PC-3 (cell line): Measurements from ENCODE around the gene AVL9. TPM values are rescaled to one million over a fixed set of nuclear protein-coding genes. Genes with fewer than 3 reads are reported as not detected.
"Not testable (repeated sequence)": the region's sequence is repeated elsewhere in the genome, so short reads cannot be mapped to it uniquely, and the experiment has no call there.

Experiments
- ATAC-seq: fragments of 200-7000 bp; cut with Tn5 transposase; 2 replicates; pipeline ENCODE4 v1.9.1; 2020; ENCODE audit warnings: mild to moderate bottlenecking, moderate library complexity
- BruUV-seq: library from RNA; stranded (reverse); fragments of 400-500 nt; replicated peaks from 2 replicates; lab custom pipeline; 2021; lab: Mats Ljungman, UMichigan
- CTCF ChIA-PET: fragments of 300-600 bp; sonication (Branson Sonifier 250); formaldehyde crosslinking; loops from one replicate; lab custom pipeline; 2022; ENCODE audit warnings: antibody characterized with exemption; lab: Charles Lee
- POLR2A ChIA-PET: fragments of 300-600 bp; sonication (Branson Sonifier 250); formaldehyde crosslinking; loops from one replicate; lab custom pipeline; 2022; ENCODE audit warnings: antibody characterized with exemption; ENCODE audit not compliant: unreplicated experiment; lab: Charles Lee
- DNase-seq: peaks from one replicate; pipeline ENCODE4 v3.0.0-alpha.2; 2015
- H2AFZ ChIP-seq: fragments of 300-600 bp; sonication (generic); 2 replicates; pipeline ENCODE4 v1.6.0; 2016; ENCODE audit warnings: antibody characterized with exemption, low read length
- H3F3A ChIP-seq: fragments of 300-600 bp; sonication (generic); one replicate; pipeline ENCODE4 v1.6.0; 2017; ENCODE audit warnings: antibody characterized with exemption, low read length, control low read depth, mild to moderate bottlenecking; ENCODE audit not compliant: unreplicated experiment
- H3K27ac ChIP-seq: fragments of 300-600 bp; sonication (generic); 2 replicates; pipeline ENCODE4 v1.5.1; 2016; ENCODE audit warnings: mild to moderate bottlenecking, low read length
- H3K27me3 ChIP-seq: fragments of 300-600 bp; sonication (generic); 2 replicates; pipeline ENCODE4 v1.6.1; 2016; ENCODE audit warnings: low read length, mixed read lengths
- H3K36me3 ChIP-seq: fragments of 300-600 bp; sonication (generic); 2 replicates; pipeline ENCODE4 v1.6.1; 2016; ENCODE audit warnings: low read depth, mixed run types, low read length, mixed read lengths
- H3K4me1 ChIP-seq: fragments of 300-600 bp; sonication (generic); 2 replicates; pipeline ENCODE4 v1.5.1; 2016; ENCODE audit warnings: low read length; ENCODE audit not compliant: insufficient read depth
- H3K4me2 ChIP-seq: fragments of 300-600 bp; sonication (generic); 2 replicates; pipeline ENCODE4 v1.6.0; 2016; ENCODE audit warnings: low read length
- H3K4me3 ChIP-seq: fragments of 300-600 bp; sonication (generic); 2 replicates; pipeline ENCODE4 v1.5.1; 2016; ENCODE audit warnings: mild to moderate bottlenecking, low read length, mixed read lengths
- H3K79me2 ChIP-seq: fragments of 300-600 bp; sonication (generic); 2 replicates; pipeline ENCODE4 v1.6.1; 2017; ENCODE audit warnings: low read length, mixed read lengths
- H3K9ac ChIP-seq: fragments of 300-600 bp; sonication (generic); 2 replicates; pipeline ENCODE4 v1.6.0; 2016; ENCODE audit warnings: mild to moderate bottlenecking, low read length
- H3K9me2 ChIP-seq: fragments of 300-600 bp; sonication (generic); replicated peaks from 2 replicates; pipeline ENCODE4 v1.6.1; 2016; ENCODE audit warnings: mixed run types, low read length, mixed read lengths
- H3K9me3 ChIP-seq: fragments of 300-600 bp; sonication (generic); 2 replicates; pipeline ENCODE4 v1.6.1; 2016; ENCODE audit warnings: low read length, mixed read lengths
- H4K20me1 ChIP-seq: fragments of 300-600 bp; sonication (generic); 2 replicates; pipeline ENCODE4 v1.6.1; 2016; ENCODE audit warnings: low read length, mixed read lengths
- CTCF ChIP-seq: fragments of 300-600 bp; sonication (generic); conservative IDR thresholded peaks from 2 replicates; pipeline ENCODE4 v1.5.1; 2017; ENCODE audit warnings: antibody characterized with exemption, low read depth, mild to moderate bottlenecking, low read length
- EZH2 ChIP-seq: fragments of 300-600 bp; sonication (generic); IDR thresholded peaks from one replicate; pipeline ENCODE4 v1.6.1; 2017; ENCODE audit warnings: antibody characterized with exemption, mild to moderate bottlenecking, low read length; ENCODE audit not compliant: unreplicated experiment
- EZH2phosphoT487 ChIP-seq: fragments of 300-600 bp; sonication (generic); IDR thresholded peaks from 2 replicates; pipeline ENCODE4 v1.6.1; 2018; ENCODE audit warnings: mild to moderate bottlenecking, antibody characterized with exemption, low read length, borderline replicate concordance
- intact Hi-C: fragments of 100-400 bp; cut with micrococcal nuclease; formaldehyde crosslinking; loops from 2 replicates; pipeline ENCODE4 v1.9.0; 2023
- total RNA-seq: library from RNA; depleted of rRNA; stranded (reverse); fragments of >200 nt; gene quantifications from 2 replicates; pipeline ENCODE4 v1.2.3, GENCODE V29; 2014

Gene AVL9
- total RNA-seq, 1 experiment from 2014 or later, result 13.2 TPM

GRCh38 chr7:32470004-32470403, 25.3 kb upstream of the AVL9 start:
- H3K4me1 ChIP-seq, H3K27me3 ChIP-seq, H3K79me2 ChIP-seq, BruUV-seq, H3K36me3 ChIP-seq, ATAC-seq, H3K4me2 ChIP-seq, H3K27ac ChIP-seq, DNase-seq, H4K20me1 ChIP-seq, CTCF ChIA-PET, H3K9me3 ChIP-seq, H2AFZ ChIP-seq, H3F3A ChIP-seq, H3K9me2 ChIP-seq, POLR2A ChIA-PET, H3K9ac ChIP-seq, intact Hi-C loops, H3K4me3 ChIP-seq: not testable (repeated sequence)

GRCh38 chr7:32470871-32471270, 24.4 kb upstream of the AVL9 start:
- no peaks in the 10 kb centered on the region for H3K79me2 ChIP-seq
- no peak overlapping the region for H2AFZ ChIP-seq
- no peaks in the 10 kb centered on the region for H3K9me2 ChIP-seq
- POLR2A ChIA-PET, result no interaction called here
- no TSS peak for BruUV-seq
- CTCF ChIA-PET, result no interaction called here
- no peaks in the 10 kb centered on the region for H4K20me1 ChIP-seq
- H3K4me1 ChIP-seq, result no peaks in the 10 kb centered on the region
- no peak overlapping the region for H3K27ac ChIP-seq
- TF ChIP-seq EZH2phosphoT487 (no peak), CTCF (no peak), EZH2 (no peak)
- no peak overlapping the region for H3K4me3 ChIP-seq
- no peak overlapping the region for H3K9ac ChIP-seq
- intact Hi-C loops, result no loop called here
- no peaks in the 10 kb centered on the region for H3F3A ChIP-seq
- H3K4me2 ChIP-seq, result no peak overlapping the region
- H3K27me3 ChIP-seq, result peaks cover 6% of the 10 kb centered on the region
- ATAC-seq, result no peak
- H3K36me3 ChIP-seq, result no peaks in the 10 kb centered on the region
- DNase-seq, result no peak
- no peaks in the 10 kb centered on the region for H3K9me3 ChIP-seq

DNA sequence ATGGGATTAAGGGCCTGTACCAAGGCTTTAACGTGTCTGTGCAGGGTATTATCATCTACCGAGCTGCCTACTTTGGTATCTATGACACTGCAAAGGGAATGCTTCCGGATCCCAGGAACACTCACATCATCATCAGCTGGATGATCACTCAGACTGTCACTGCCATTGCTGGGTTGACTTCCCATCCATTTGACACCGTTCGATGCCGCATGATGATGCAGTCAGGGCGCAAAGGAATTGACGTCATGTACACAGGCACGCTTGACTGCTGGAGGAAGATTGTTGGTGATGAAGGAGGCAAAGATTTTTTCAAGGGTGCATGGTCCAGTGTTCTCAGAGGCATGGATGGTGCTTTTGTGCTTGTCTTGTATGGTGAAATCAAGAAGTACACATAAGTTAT, 23.3 kb upstream of the AVL9 start:
- ChIA-PET POLR2A (no interaction called here), CTCF (no interaction called here)
- Histone ChIP-seq H3K27ac (no peak overlapping the region), H3K36me3 (no peaks in the 10 kb centered on the region), H3K27me3 (peaks cover 6% of the 10 kb centered on the region), H3K79me2 (no peaks in the 10 kb centered on the region), H3K4me3 (no peak overlapping the region), H3K4me2 (no peak overlapping the region), H3K4me1 (peaks cover 3% of the 10 kb centered on the region), H3F3A (no peaks in the 10 kb centered on the region), H3K9me2 (no peaks in the 10 kb centered on the region), H4K20me1 (no peaks in the 10 kb centered on the region), H3K9ac (no peak overlapping the region), H3K9me3 (no peaks in the 10 kb centered on the region), H2AFZ (no peak overlapping the region)
- no TSS peak for BruUV-seq
- intact Hi-C loops, result no loop called here
- ATAC-seq, result no peak
- DNase-seq, result no peak
- TF ChIP-seq CTCF, result no peak
- TF ChIP-seq EZH2phosphoT487, result no peak
- TF ChIP-seq EZH2, result no peak
